HG02610 (cell line): ENCODE results near the gene SEPTIN3.
"Not testable (repeated sequence)": the region's sequence is repeated elsewhere in the genome, so short reads cannot be mapped to it uniquely, and the experiment has no call there.

Experiments used
- ATAC-seq: cut with Tn5 transposase; IDR thresholded peaks from one replicate; pipeline ENCODE4 v1.9.1; 2021; ENCODE audit warnings: mild to moderate bottlenecking, moderate library complexity; ENCODE audit not compliant: unreplicated experiment

Gene SEPTIN3

GRCh38 chr22:41939981-41940831 is 29.0 kb upstream of the SEPTIN3 start:
- peak; percentile 43 for ATAC-seq

DNA sequence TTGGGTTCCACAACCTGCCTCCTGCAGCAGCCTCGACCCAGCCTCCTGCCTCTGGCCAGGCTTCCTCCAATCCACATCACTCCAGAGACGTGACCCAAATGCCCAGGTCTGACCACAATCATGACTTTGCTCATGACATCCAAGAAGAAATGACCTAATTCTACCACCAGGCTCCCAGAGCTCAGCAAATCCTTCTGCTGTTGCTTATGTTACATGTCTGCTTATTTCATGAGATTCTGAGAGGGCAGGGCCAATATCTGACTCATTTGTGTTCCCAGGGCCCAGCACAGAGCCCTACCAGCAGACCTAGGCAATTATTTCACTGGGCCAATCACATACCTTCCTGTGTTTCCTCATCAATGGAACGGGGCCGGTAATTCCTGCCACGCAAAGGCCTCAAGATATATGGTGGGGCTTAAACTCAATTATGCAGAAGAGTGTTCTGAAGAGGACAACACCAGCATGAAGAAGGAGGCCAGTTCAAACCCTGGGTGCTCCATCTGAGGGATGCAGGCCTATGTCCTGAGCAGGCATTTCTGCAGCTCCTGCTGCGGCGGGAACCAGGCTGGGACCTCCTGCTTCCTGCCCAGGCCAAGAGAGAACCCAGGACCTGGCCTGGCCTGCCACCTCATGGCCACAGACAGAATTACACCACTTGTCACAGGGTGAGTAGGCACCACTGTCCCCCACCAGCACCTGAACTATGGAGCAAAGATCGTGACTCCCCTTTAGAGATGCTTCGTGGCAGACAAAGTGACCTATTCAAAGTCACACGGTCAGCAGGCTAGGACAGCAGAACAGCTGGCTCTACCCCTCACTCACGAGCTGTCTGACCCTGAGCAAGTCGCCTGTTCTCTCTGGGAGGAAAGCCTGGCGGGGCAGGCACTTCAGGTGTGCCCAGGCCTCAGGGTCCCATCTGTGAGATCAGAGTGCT is 28.1 kb upstream of the SEPTIN3 start:
- peak; percentile 32 for ATAC-seq

- no peak for ATAC-seq
Observed at GRCh38 chr22:41943661-41944209, 25.5 kb upstream of the SEPTIN3 start.

- ATAC-seq = peak; percentile 80
Observed at GRCh38 chr22:41946629-41947423, 22.4 kb upstream of the SEPTIN3 start, which contains the start of gene CENPM. TSS of gene CENPM (minus strand) at chr22:41947152. CDS start at chr22:41947076, 76 bp downstream.

DNA sequence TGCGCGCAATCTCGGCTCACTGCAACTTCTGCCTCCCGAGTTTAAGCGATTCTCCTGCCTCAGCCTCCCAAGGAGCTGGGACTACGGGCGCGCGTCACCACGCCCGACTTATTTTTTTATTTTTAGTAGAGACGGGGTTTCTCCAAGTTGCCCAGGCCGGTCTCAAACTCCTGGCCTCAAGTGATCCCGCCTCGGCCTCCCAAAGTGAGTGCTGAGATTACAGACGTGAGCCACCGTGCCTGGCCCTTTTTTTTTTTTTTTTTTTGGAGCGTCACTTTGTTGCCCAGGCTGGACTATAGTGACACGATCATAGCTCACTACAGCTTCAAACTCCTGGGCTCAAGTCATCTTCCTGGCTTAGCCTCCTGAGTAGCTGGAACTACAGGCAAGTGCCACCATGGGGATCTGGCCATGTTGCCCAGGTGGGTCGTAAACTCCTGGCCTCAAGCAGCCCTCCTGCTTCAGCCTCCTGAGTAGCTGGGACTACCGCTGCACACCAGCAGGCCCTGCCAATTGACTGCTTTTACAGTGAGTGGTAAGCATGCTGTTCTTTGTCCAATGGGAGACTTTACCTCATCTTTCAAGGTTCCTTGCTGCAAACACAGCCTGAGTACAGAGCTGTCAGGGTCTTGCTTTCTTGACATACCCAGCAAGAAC is 21.7 kb upstream of the SEPTIN3 start:
- no peak for ATAC-seq

- no peak for ATAC-seq
Observed at GRCh38 chr22:41948142-41948541, 21.1 kb upstream of the SEPTIN3 start.

GRCh38 chr22:41948928-41949296 is 20.3 kb upstream of the SEPTIN3 start:
- not testable (repeated sequence) for ATAC-seq

DNA sequence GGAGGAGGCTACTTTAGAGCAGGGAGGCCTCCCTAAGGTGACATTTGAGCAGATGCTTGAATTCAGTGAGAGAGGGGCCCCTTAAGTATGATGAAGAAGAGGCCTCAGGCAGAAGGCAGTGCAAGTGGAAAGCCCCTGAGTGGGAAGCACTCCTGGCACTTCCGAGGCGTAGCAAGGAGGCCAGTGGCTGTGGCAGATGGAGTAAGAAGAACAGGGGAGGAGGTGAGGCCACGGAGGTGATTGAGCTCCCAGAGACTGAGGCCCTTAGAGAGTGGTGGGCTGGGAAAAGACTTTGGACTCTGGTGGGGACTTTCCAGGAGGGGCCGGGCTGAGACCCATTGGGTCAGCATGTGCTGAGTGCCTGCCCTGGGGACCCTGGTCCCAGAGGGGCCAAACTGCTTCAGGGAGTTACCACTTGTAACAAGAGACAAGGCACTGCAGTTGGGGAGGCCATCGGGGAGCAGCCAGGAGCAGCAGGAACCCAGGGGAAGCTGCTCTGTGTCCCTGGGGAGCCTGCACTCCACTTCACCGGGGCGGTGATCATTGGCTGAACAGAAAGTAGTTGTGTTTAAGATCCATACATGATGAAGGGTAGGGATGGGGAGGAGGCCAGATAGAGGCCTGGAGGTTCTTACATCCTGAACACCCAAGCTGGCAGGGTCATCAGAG is 19.8 kb upstream of the SEPTIN3 start:
- peak; percentile 18 for ATAC-seq

DNA sequence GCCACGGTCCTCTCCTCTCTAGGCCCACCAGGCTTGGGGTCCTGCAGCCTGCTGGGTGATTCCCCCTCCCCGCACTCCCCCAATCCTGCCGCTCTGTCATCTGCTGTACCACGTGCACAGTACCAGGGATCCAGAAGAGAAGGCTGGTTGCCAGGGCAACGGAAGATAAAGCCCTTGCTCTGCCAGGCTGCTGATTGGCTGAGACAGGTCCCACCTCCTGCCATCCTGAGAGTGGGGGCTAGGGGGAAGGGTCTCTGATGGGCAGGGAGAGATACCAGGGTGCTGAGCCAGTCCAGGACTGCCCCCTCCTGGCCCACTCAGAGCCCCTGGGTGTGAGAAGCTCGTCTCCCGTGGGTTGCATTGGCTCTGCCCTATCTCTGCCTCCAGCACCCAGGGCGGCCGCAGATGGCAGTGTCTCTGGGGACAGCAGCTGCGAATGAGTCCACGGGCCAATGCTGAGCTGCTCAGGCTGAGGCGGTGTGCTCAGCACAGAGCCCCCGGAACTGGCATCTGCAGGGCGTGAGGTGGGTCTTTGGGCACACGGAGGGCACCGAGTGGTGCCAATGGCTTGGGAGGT is 17.3 kb upstream of the SEPTIN3 start, which contains the start of gene SMIM45:
SMIM45 (plus strand) TSS at position 253 of the 577 bp plus-strand sequence.
- ATAC-seq = no peak

DNA sequence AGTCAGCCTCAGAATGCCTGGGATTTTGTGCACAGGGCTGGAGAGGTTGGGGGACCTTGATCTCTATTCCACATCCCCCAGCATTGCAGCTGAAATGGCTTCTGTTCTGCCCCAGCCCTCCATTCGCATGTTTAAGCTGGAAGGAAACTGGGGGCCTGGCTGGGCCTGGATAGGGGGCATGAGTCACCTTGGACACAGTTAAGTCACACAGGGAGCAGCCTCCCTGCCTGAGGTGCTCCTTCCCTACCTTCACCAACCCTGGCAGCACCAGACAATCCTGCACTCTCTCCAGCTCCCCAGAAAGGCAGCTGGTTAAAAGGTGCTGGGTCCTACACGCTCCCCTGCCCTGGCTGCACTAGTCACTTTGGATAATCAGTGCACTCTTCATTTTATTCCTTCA is 16.5 kb upstream of the SEPTIN3 start:
- no peak for ATAC-seq

DNA sequence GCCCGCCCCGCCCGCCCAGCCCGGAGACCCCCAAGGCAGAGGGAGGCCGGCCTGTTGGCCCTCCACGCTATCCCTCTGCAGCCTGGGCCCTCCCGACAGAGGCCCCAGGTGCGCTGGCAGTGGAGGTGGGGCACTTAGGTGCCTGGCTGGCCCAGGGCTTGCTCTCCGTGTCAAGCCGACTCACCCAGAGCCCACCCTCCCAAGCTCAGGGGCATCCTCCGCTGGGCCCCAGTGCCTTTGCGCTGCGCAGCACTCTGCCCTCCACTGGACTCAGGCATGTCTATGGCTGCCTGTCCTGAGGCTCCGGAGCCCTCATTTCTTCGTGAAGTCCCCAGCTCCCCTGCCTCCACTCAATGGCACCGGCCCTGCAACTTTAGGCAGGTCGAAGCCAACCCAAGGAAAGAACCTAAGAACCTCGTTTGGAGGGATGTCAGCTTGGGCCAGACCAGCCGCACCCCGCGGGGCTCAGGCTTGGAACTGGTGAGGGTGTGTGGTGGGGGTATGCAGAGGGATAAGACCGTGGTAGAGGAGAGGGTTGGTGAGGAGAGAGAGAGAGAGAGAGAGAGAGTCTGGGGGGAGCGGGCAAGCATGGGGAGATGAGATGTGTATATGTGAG is 11.2 kb upstream of the SEPTIN3 start:
- peak; percentile 8 for ATAC-seq

- ATAC-seq = no peak
Observed at GRCh38 chr22:41963453-41964111, 5.7 kb upstream of the SEPTIN3 start.

DNA sequence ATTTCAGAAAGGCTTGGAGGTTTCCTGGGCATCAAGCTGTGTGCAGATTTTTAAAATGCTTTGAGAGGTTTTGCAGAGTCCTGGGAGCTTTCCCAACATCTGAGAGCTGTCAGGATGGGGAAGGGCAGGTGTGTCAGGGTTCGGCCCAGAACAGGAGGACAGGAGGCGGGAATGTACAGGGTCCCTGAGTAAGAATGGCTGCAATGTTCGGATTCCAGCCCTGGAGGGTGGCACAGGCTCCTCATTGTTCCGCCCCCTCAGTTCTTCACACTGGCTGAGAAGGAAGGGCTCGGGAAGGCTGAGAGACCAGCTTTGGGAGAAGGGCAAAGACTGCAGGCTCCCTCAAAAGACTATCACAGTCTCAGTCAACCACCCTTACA is 5.1 kb upstream of the SEPTIN3 start:
- ATAC-seq = no peak

DNA sequence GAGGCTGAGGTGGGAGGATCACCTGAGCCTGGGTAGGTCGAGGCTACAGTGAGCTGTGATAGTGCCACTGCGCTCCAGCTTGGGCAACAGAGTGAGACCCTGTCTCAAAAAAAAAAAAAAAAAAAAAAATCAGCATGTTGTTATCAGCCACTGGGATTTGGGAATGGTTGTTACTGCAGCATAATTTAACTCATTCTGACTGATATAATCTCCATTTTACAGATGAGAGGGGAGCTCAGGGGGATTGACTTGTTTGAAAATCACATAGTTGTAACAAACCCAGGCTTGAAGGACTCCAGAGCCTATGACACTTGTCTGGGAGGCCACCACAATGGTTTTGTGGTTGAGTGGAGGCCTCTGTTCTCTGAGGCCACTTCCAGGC is 3.0 kb upstream of the SEPTIN3 start:
- ATAC-seq = no peak

DNA sequence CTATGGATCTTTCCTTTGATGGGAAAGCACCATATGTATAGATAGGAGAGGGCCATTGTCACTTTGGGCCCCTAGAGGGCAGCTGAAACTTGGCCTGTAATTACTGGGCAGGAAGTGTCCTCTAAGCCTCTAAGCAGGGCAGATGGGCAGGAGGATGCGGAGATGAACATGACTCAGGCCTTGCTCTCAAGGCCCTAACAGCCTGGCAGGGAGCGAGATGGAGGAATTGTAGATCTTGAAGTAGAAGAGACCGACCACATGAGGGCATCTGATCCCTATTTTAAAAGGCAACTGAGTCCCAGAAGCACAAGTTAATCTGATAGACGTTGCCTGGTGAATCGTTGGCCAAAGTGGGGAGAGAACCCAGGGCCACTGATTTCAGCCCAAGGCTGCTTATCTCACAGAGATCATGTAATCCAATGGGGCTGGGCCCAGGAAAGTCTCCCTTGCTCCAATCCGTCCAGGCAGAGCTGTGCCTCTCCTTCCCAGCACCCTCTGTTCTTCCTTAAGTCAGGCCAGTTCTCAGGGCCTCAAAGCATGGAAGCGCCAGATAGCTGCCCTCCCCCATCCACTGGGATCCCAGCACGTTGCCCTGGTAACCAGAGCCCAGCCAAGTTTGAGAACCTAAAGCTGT is 2.5 kb upstream of the SEPTIN3 start:
- no peak for ATAC-seq

- no peak for ATAC-seq
Observed at GRCh38 chr22:41968601-41969000, 642 bp upstream of the SEPTIN3 start.

DNA sequence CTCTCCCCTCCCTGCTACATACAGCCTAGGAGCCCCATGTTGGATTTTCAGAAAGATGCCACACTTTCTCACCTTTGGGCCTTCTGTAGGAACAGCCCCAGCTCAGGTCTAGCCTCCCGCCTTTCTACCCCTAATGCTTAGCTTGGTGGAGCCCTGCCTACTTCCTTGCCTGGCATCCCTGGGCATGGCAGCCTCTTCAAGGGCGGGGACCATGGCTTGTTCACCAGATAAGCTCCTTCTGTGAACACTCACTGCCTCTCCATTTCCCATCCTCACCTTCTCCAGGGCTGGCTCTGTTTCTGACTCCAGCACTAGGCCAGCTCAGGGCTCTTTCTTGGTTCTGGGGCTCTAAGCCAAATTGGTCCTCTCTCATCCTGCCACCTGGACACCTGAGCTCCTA is 1.4 kb downstream of the SEPTIN3 start:
- no peak for ATAC-seq

- ATAC-seq = no peak
Observed at GRCh38 chr22:41971431-41971830, 2.2 kb downstream of the SEPTIN3 start.
